GM23338 (cell line): Measurements from ENCODE around the gene SPAG16. TPM values are rescaled to one million over a fixed set of nuclear protein-coding genes. Genes with fewer than 3 reads are reported as not detected.

Source experiments
- ATAC-seq: fragments of 200-7000 bp; cut with Tn5 transposase; 3 replicates; pipeline ENCODE4 v1.9.1; 2020
- DNase-seq: peaks from one replicate; pipeline ENCODE4 v3.0.0-alpha.2; 2015; ENCODE audit warnings: low spot score
- H2AFZ ChIP-seq: fragments of 200-600 bp; sonication (generic); 2 replicates; pipeline ENCODE4 v1.8.0; 2016; ENCODE audit warnings: antibody characterized with exemption, mild to moderate bottlenecking, moderate library complexity
- H3F3A ChIP-seq: fragments of 200-600 bp; sonication (generic); replicated peaks from 2 replicates; pipeline ENCODE4 v1.8.0; 2017; ENCODE audit warnings: antibody characterized with exemption, mixed run types, low read depth
- H3K27ac ChIP-seq: fragments of 200-600 bp; sonication (generic); 2 replicates; pipeline ENCODE4 v1.6.1; 2016; ENCODE audit warnings: low read depth
- H3K27me3 ChIP-seq: fragments of 200-600 bp; sonication (generic); 2 replicates; pipeline ENCODE4 v1.8.0; 2016; ENCODE audit warnings: mild to moderate bottlenecking, mixed run types, moderate library complexity; ENCODE audit not compliant: insufficient read depth
- H3K36me3 ChIP-seq: fragments of 200-600 bp; sonication (generic); 2 replicates; pipeline ENCODE4 v1.8.0; 2016; ENCODE audit warnings: mild to moderate bottlenecking; ENCODE audit not compliant: insufficient read depth
- H3K4me1 ChIP-seq: fragments of 200-600 bp; sonication (generic); 2 replicates; pipeline ENCODE4 v1.8.0; 2016; ENCODE audit warnings: mild to moderate bottlenecking, moderate library complexity; ENCODE audit not compliant: insufficient read depth
- H3K4me2 ChIP-seq: fragments of 200-600 bp; sonication (generic); 2 replicates; pipeline ENCODE4 v1.7.1; 2017; ENCODE audit warnings: mixed run types
- H3K4me3 ChIP-seq: fragments of 200-600 bp; sonication (generic); 2 replicates; pipeline ENCODE4 v1.6.1; 2016; ENCODE audit warnings: mixed run types
- H3K79me2 ChIP-seq: fragments of 200-600 bp; sonication (generic); replicated peaks from 2 replicates; pipeline ENCODE4 v1.8.0; 2017; ENCODE audit warnings: mild to moderate bottlenecking; ENCODE audit not compliant: insufficient read depth
- H3K9me2 ChIP-seq: fragments of 200-600 bp; sonication (generic); 2 replicates; pipeline ENCODE4 v1.8.0; 2017; ENCODE audit not compliant: insufficient read depth
- H4K20me1 ChIP-seq: fragments of 200-600 bp; sonication (generic); replicated peaks from 2 replicates; pipeline ENCODE4 v1.8.0; 2017; ENCODE audit warnings: mild to moderate bottlenecking; ENCODE audit not compliant: insufficient read depth
- H3K27ac Mint-ChIP-seq: 2 replicates; pipeline ENCODE4 v1.8.0; 2020; ENCODE audit warnings: inconsistent platforms, mild to moderate bottlenecking, moderate library complexity, mixed read lengths
- H3K27me3 Mint-ChIP-seq: 3 replicates; pipeline ENCODE4 v1.8.0; 2022; ENCODE audit warnings: low read depth, mild to moderate bottlenecking, moderate library complexity, mixed read lengths, inconsistent platforms; ENCODE audit not compliant: insufficient read depth, poor library complexity
- H3K36me3 Mint-ChIP-seq: 3 replicates; pipeline ENCODE4 v1.8.0; 2021; ENCODE audit warnings: low read depth, mild to moderate bottlenecking, inconsistent platforms, moderate library complexity, mixed read lengths
- H3K4me1 Mint-ChIP-seq: 3 replicates; pipeline ENCODE4 v1.8.0; 2020; ENCODE audit warnings: mild to moderate bottlenecking, inconsistent platforms, mixed read lengths
- H3K4me3 Mint-ChIP-seq: 3 replicates; pipeline ENCODE4 v1.8.0; 2021; ENCODE audit warnings: moderate library complexity, mild to moderate bottlenecking, inconsistent platforms, mixed read lengths
- H3K9me3 Mint-ChIP-seq: 3 replicates; pipeline ENCODE4 v1.8.0; 2020; ENCODE audit warnings: moderate library complexity, mild to moderate bottlenecking, inconsistent platforms, mixed read lengths
- CREB1 ChIP-seq: fragments of 250-450 bp; sonication (Bioruptor Pico); IDR thresholded peaks from 2 replicates; pipeline ENCODE4 v1.5.0; 2020; ENCODE audit warnings: low read depth, mild to moderate bottlenecking, moderate library complexity
- CTCF ChIP-seq, 2 experiments: fragments of 200-600 bp in 1 of 2; sonication (generic) in 1 of 2; conservative IDR thresholded peaks; 2 replicates each; pipeline versions ENCODE4 v1.5.1 to v1.6.1; 2016 to 2017; ENCODE audit warnings: antibody characterized with exemption in 2 of 2, low read depth in 2 of 2, mild to moderate bottlenecking in 2 of 2, moderate library complexity in 1 of 2
- ETS1 ChIP-seq: IDR thresholded peaks from 2 replicates; pipeline ENCODE4 v1.6.1; 2016; ENCODE audit warnings: antibody characterized with exemption
- EZH2 ChIP-seq: fragments of 200-600 bp; sonication (generic); IDR thresholded peaks from one replicate; pipeline ENCODE4 v1.8.0; 2017; ENCODE audit warnings: antibody characterized with exemption, mild to moderate bottlenecking, low read depth; ENCODE audit not compliant: unreplicated experiment
- EZH2phosphoT487 ChIP-seq: fragments of 200-600 bp; sonication (generic); IDR thresholded peaks from one replicate; pipeline ENCODE4 v1.8.1; 2018; ENCODE audit warnings: antibody characterized with exemption; ENCODE audit not compliant: unreplicated experiment
- JUNB ChIP-seq: IDR thresholded peaks from one replicate; pipeline ENCODE4 v1.6.1; 2016; ENCODE audit warnings: antibody characterized with exemption; ENCODE audit not compliant: unreplicated experiment
- NANOG ChIP-seq: IDR thresholded peaks from 2 replicates; pipeline ENCODE4 v1.6.1; 2016; ENCODE audit warnings: antibody characterized with exemption, borderline replicate concordance
- POLR2AphosphoS5 ChIP-seq: IDR thresholded peaks from 2 replicates; pipeline ENCODE4 v1.6.1; 2016; ENCODE audit warnings: antibody characterized with exemption, low read depth
- REST ChIP-seq: IDR thresholded peaks from one replicate; pipeline ENCODE4 v1.6.1; 2018; ENCODE audit warnings: antibody characterized with exemption; ENCODE audit not compliant: unreplicated experiment
- STAT1 ChIP-seq: IDR thresholded peaks from one replicate; pipeline ENCODE4 v1.6.1; 2016; ENCODE audit warnings: antibody characterized with exemption; ENCODE audit not compliant: unreplicated experiment
- ZNF114 ChIP-seq: fragments of 250-450 bp; sonication (Bioruptor Pico); IDR thresholded peaks from 2 replicates; pipeline ENCODE4 v1.5.0; 2020; ENCODE audit warnings: mild to moderate bottlenecking, moderate library complexity
- ZNF331 ChIP-seq: fragments of 250-450 bp; sonication (Bioruptor Pico); IDR thresholded peaks from 2 replicates; pipeline ENCODE4 v1.5.0; 2020; ENCODE audit warnings: low read depth, mild to moderate bottlenecking, moderate library complexity
- polyA plus RNA-seq: library from polyadenylated mRNA; unstranded; fragments of >200 nt; fragmentation: Nextera tagmentation; extraction: Ambion mirVana; gene quantifications from 2 replicates; pipeline ENCODE4 v1.2.1, GENCODE V29; 2016
- total RNA-seq: library from RNA; depleted of rRNA; stranded (reverse); fragments of >200 nt; shearing (Covaris generic); gene quantifications from 2 replicates; pipeline ENCODE4 v1.2.3, GENCODE V29; 2014

The SPAG16 gene
- total and polyA plus RNA-seq, 2 experiments from 2014 or later, result 19.7 to 47.8 TPM

- no peak overlapping the region for H2AFZ ChIP-seq
- DNase-seq, result no peak
These were observed 851.7 kb downstream of the SPAG16 start for GRCh38 chr2:214135966-214136365.

GRCh38 chr2:214138779-214139178 lies 854.5 kb downstream of the SPAG16 start:
- no peaks in the 10 kb centered on the region for H3K9me2 ChIP-seq
- Mint-ChIP-seq H3K27me3 (no peaks in the 10 kb centered on the region), H3K4me3 (no peak overlapping the region), H3K9me3 (no peaks in the 10 kb centered on the region), H3K4me1 (peaks cover 8% of the 10 kb centered on the region; the same call in 2 of the 3 replicates), H3K36me3 (no peaks in the 10 kb centered on the region), H3K27ac (no peak overlapping the region)
- DNase-seq (no peak), ATAC-seq (no peak)
- no peaks in the 10 kb centered on the region for H3K27me3 ChIP-seq
- H2AFZ ChIP-seq, result no peak overlapping the region; the same call in 1 of the 2 replicates
- no peaks in the 10 kb centered on the region for H3F3A ChIP-seq
- no peaks in the 10 kb centered on the region for H3K4me1 ChIP-seq
- H3K4me2 ChIP-seq, result no peak overlapping the region
- H3K27ac ChIP-seq, result no peak overlapping the region
- H3K36me3 ChIP-seq, result no peaks in the 10 kb centered on the region
- no peak overlapping the region for H3K4me3 ChIP-seq
- no peaks in the 10 kb centered on the region for H4K20me1 ChIP-seq
- no peaks in the 10 kb centered on the region for H3K79me2 ChIP-seq
- TF ChIP-seq CREB1 (CRISPR knock-in tag), result no peak
- TF ChIP-seq EZH2phosphoT487, result no peak
- TF ChIP-seq JUNB, result no peak
- no peak for TF ChIP-seq ZNF114 (CRISPR knock-in tag)
- no peak for TF ChIP-seq REST
- TF ChIP-seq POLR2AphosphoS5, result no peak
- no peak for TF ChIP-seq ETS1
- TF ChIP-seq STAT1, result no peak
- no peak for TF ChIP-seq NANOG
- no peak for TF ChIP-seq CTCF (conservative IDR thresholded peaks at IDR 0.05; ENCODE audit: low read depth in 2 of 2)
- no peak for TF ChIP-seq ZNF331 (CRISPR knock-in tag)
- no peak for TF ChIP-seq EZH2

More at GRCh38 chr2:214135966-214136365, 851.7 kb downstream of the SPAG16 start:
- ATAC-seq, result no peak
- Mint-ChIP-seq H3K4me3 (no peak overlapping the region), H3K27me3 (no peaks in the 10 kb centered on the region), H3K27ac (no peak overlapping the region), H3K36me3 (peaks cover 3% of the 10 kb centered on the region; the same call in 1 of the 3 replicates), H3K9me3 (no peaks in the 10 kb centered on the region), H3K4me1 (peaks cover 10% of the 10 kb centered on the region; the same call in 2 of the 3 replicates)
- no peaks in the 10 kb centered on the region; the same call in 1 of the 2 replicates for H3K9me2 ChIP-seq
- no peaks in the 10 kb centered on the region for H4K20me1 ChIP-seq
- H3K27me3 ChIP-seq, result no peaks in the 10 kb centered on the region
- no peak overlapping the region for H3K4me3 ChIP-seq
- H3K36me3 ChIP-seq, result no peaks in the 10 kb centered on the region
- no peak overlapping the region for H3K27ac ChIP-seq
- TF ChIP-seq CTCF (conservative IDR thresholded peaks at IDR 0.05; ENCODE audit: low read depth in 2 of 2), result no peak
- no peaks in the 10 kb centered on the region for H3F3A ChIP-seq
- no peak overlapping the region for H3K4me2 ChIP-seq
- no peaks in the 10 kb centered on the region for H3K79me2 ChIP-seq
- no peaks in the 10 kb centered on the region for H3K4me1 ChIP-seq
